ENCODE data around the gene ZEB2. TPM values are rescaled to one million over a fixed set of nuclear protein-coding genes. Genes with fewer than 3 reads are reported as not detected.

ZEB2 gene
- total RNA-seq, 1 experiment from 2014 or later, result 1.2 TPM

GRCh38 chr2:144521686-144522085, 1.8 kb upstream of the ZEB2 start:
- H2BK5ac ChIP-seq (ENCODE audit: insufficient read length, low read length), result no peak overlapping the region
- no peak overlapping the region; a peak in 1 of 5 replicates for H3K4me3 Mint-ChIP-seq
- no peaks in the 10 kb centered on the region for H3K79me1 ChIP-seq (ENCODE audit: insufficient read depth, low read depth, low read length, poor library complexity, severe bottlenecking)
- no peak overlapping the region for H2BK20ac ChIP-seq (ENCODE audit: low read depth, low read length, poor library complexity, severe bottlenecking)
- peaks cover 32 to 44% of the 10 kb centered on the region in 2 experiments for H3K4me1 Mint-ChIP-seq
- H3K18ac ChIP-seq (ENCODE audit: insufficient read length, low read depth, low read length), result no peak overlapping the region
- H3K4ac ChIP-seq (ENCODE audit: low read depth, low read length), result no peak overlapping the region
- no peak overlapping the region for H3K23ac ChIP-seq (ENCODE audit: insufficient read length, low read depth, low read length)
- H3K27ac Mint-ChIP-seq, result no peak overlapping the region
- H3T11ph ChIP-seq (ENCODE audit: low read length), result no peak overlapping the region
- H2BK12ac ChIP-seq (ENCODE audit: insufficient read length, low read depth, low read length), result no peak overlapping the region
- DNase-seq, result no peak
- no peak overlapping the region for H4K8ac ChIP-seq (replicated peaks; ENCODE audit: insufficient read length, low read depth, low read length)
- H4K91ac ChIP-seq (ENCODE audit: insufficient read length, low read depth, low read length), result no peak overlapping the region
- WGBS (ENCODE audit: extremely low coverage, insufficient read length, low lambda C conversion rate), result no CpG with 5 or more reads among the region's 4 CpGs
- H3K9me3 ChIP-seq (ENCODE audit: control insufficient read depth, low read depth, low read length), result no peaks in the 10 kb centered on the region
- no peak overlapping the region for H2BK15ac ChIP-seq (ENCODE audit: low read depth, low read length)
- no peak overlapping the region for H3K56ac ChIP-seq (ENCODE audit: insufficient read length, low read depth, low read length)
- H3K27ac ChIP-seq (ENCODE audit: insufficient read length, low read depth, low read length), result no peak overlapping the region
- no peak for TF ChIP-seq CTCF (conservative IDR thresholded peaks at IDR 0.05)
- no peak overlapping the region for H3K4me2 ChIP-seq (ENCODE audit: insufficient read depth, insufficient read length, low read length)
- H3K14ac ChIP-seq (ENCODE audit: insufficient read depth, low read length), result no peak overlapping the region
- H2AK5ac ChIP-seq (ENCODE audit: insufficient read length, low read length), result no peak overlapping the region
- H2AFZ ChIP-seq (ENCODE audit: low read length), result no peak overlapping the region
- peaks cover 3% of the 10 kb centered on the region; the same call in 1 of the 2 replicates for H3K4me1 ChIP-seq (ENCODE audit: insufficient read depth, low read length)
- H3K27me3 Mint-ChIP-seq (ENCODE audit: low read depth), result peaks cover 3% of the 10 kb centered on the region
- H3K79me2 ChIP-seq (ENCODE audit: insufficient read depth, low read length), result no peaks in the 10 kb centered on the region
- H4K5ac ChIP-seq (ENCODE audit: insufficient read length, low read depth, low read length), result no peak overlapping the region
- H4K20me1 ChIP-seq (ENCODE audit: control insufficient read depth, insufficient read depth, insufficient read length), result no peaks in the 10 kb centered on the region
- H3K9ac ChIP-seq (ENCODE audit: extremely low read depth, insufficient read length, low read length), result no peak overlapping the region
- peaks cover 41% of the 10 kb centered on the region for H3K27me3 ChIP-seq (ENCODE audit: insufficient read depth, low read length)
- H2BK120ac ChIP-seq (ENCODE audit: low read depth, low read length, poor library complexity, severe bottlenecking), result no peak overlapping the region
- peaks cover 33% of the 10 kb centered on the region for H3K23me2 ChIP-seq (ENCODE audit: insufficient read length, low read depth, low read length, poor library complexity, severe bottlenecking)
- no peaks in the 10 kb centered on the region for H3K36me3 Mint-ChIP-seq (ENCODE audit: insufficient read depth in 1 of 3, low read depth in 3 of 3)
- H3K9me3 Mint-ChIP-seq, result no peaks in the 10 kb centered on the region; a peak in 1 of 5 replicates

Measured in H9 (cell line).